Liver (tissue), 9 donors: ENCODE data around the gene NIT2. TPM values are rescaled to one million over a fixed set of nuclear protein-coding genes. Genes with fewer than 3 reads are reported as not detected.

ENCODE experiments used
- DNase-seq: peaks from one replicate; pipeline ENCODE4 v3.0.0-alpha.2; 2017; ENCODE audit warnings: low spot score
- H3K27ac ChIP-seq, 2 donors: one replicate each; pipeline ENCODE4 v1.7.0; 2013; ENCODE audit warnings: inconsistent platforms in 2 of 2, low read length in 2 of 2, control low read depth in 1 of 2, low read depth in 1 of 2, mild to moderate bottlenecking in 1 of 2
- H3K27me3 ChIP-seq, 4 donors: one replicate each; pipeline versions ENCODE4 v1.6.1 to v1.7.0; 2013; ENCODE audit warnings: low read length in 3 of 4, inconsistent platforms in 1 of 4, mild to moderate bottlenecking in 1 of 4, moderate library complexity in 1 of 4; ENCODE audit not compliant: control insufficient read depth in 4 of 4, insufficient read depth in 4 of 4
- H3K36me3 ChIP-seq, 4 donors: one replicate each; pipeline versions ENCODE4 v1.6.1 to v1.7.0; 2013; ENCODE audit warnings: low read length in 3 of 4, mild to moderate bottlenecking in 3 of 4, low read depth in 1 of 4, moderate library complexity in 1 of 4; ENCODE audit not compliant: control insufficient read depth in 4 of 4, insufficient read depth in 3 of 4
- H3K4me1 ChIP-seq, 4 donors: one replicate each; pipeline versions ENCODE4 v1.6.1 to v1.7.0; 2013; ENCODE audit warnings: low read length in 3 of 4, mild to moderate bottlenecking in 3 of 4, moderate library complexity in 1 of 4; ENCODE audit not compliant: control insufficient read depth in 4 of 4, insufficient read depth in 4 of 4
- H3K4me3 ChIP-seq, 3 donors: one replicate each; pipeline versions ENCODE4 v1.6.1 to v1.7.0; 2013; ENCODE audit warnings: low read length in 3 of 3, control low read depth in 1 of 3, low read depth in 1 of 3, mild to moderate bottlenecking in 1 of 3
- H3K9ac ChIP-seq, 2 donors: one replicate each; pipeline ENCODE4 v1.7.0; 2013; ENCODE audit warnings: low read length in 2 of 2, mild to moderate bottlenecking in 2 of 2, moderate library complexity in 2 of 2, control low read depth in 1 of 2, low read depth in 1 of 2
- H3K9me3 ChIP-seq, 4 donors: one replicate each; pipeline versions ENCODE4 v1.6.1 to v1.7.0; 2013; ENCODE audit warnings: low read length in 3 of 4; ENCODE audit not compliant: control insufficient read depth in 4 of 4
- EGR1 ChIP-seq, 2 donors: IDR thresholded peaks; 2 replicates each; pipeline ENCODE4 v1.6.1; 2016 to 2018; ENCODE audit warnings: antibody characterized with exemption in 2 of 2, low read depth in 2 of 2
- FOXA1 ChIP-seq: IDR thresholded peaks from 2 replicates; pipeline ENCODE4 v1.6.1; 2016; ENCODE audit warnings: antibody characterized with exemption
- FOXA2 ChIP-seq: IDR thresholded peaks from 2 replicates; pipeline ENCODE4 v1.6.1; 2016; ENCODE audit warnings: antibody characterized with exemption
- GABPA ChIP-seq, 2 donors: IDR thresholded peaks in 1 of 2; conservative IDR thresholded peaks in 1 of 2; 2 replicates each; pipeline ENCODE4 v1.6.1; 2016; ENCODE audit warnings: antibody characterized with exemption in 2 of 2, mild to moderate bottlenecking in 1 of 2, moderate library complexity in 1 of 2
- HNF4A ChIP-seq, 2 donors: conservative IDR thresholded peaks; 2 replicates each; pipeline ENCODE4 v1.6.1; 2016; ENCODE audit warnings: antibody characterized with exemption in 2 of 2, mild to moderate bottlenecking in 2 of 2
- HNF4G ChIP-seq: IDR thresholded peaks from 2 replicates; pipeline ENCODE4 v1.6.1; 2016; ENCODE audit warnings: antibody characterized with exemption
- JUND ChIP-seq, 2 donors: IDR thresholded peaks; 2 replicates each; pipeline ENCODE4 v1.6.1; 2016; ENCODE audit warnings: antibody characterized with exemption in 2 of 2
- NR2F2 ChIP-seq: IDR thresholded peaks from 2 replicates; pipeline ENCODE4 v1.6.1; 2016; ENCODE audit warnings: antibody characterized with exemption
- RAD21 ChIP-seq, 2 donors: IDR thresholded peaks; 2 replicates each; pipeline ENCODE4 v1.6.1; 2016; ENCODE audit warnings: antibody characterized with exemption in 2 of 2, mild to moderate bottlenecking in 2 of 2
- RXRA ChIP-seq, 2 donors: IDR thresholded peaks; 2 replicates each; pipeline ENCODE4 v1.6.1; 2017 to 2018; ENCODE audit warnings: antibody characterized with exemption in 2 of 2, mild to moderate bottlenecking in 1 of 2
- SP1 ChIP-seq: IDR thresholded peaks from 2 replicates; pipeline ENCODE4 v1.6.1; 2018; ENCODE audit warnings: antibody characterized with exemption, mild to moderate bottlenecking
- TAF1 ChIP-seq: conservative IDR thresholded peaks from 2 replicates; pipeline ENCODE4 v1.6.1; 2016; ENCODE audit warnings: antibody characterized with exemption, mild to moderate bottlenecking
- YY1 ChIP-seq: IDR thresholded peaks from 2 replicates; pipeline ENCODE4 v1.6.1; 2016; ENCODE audit warnings: antibody characterized with exemption, mild to moderate bottlenecking
- WGBS: extraction: QIAGEN DNeasy Blood & Tissue Kit; methylation state at CpG from one replicate; pipeline ENCODE4 v1.1.7; 2013; 5-methylcytosine and 5-hydroxymethylcytosine counted together
- polyA plus RNA-seq, 2 donors: library from polyadenylated mRNA; stranded (reverse) in 1 of 2; unstranded in 1 of 2; fragments of 200-250 nt in 1 of 2; fragments of >200 nt in 1 of 2; fragmentation: Nextera tagmentation in 1 of 2; extraction: Ambion mirVana in 1 of 2; gene quantifications; one replicate each; pipeline versions ENCODE4 v1.2.1 to v1.2.3, GENCODE V29; 2013 to 2015
- total RNA-seq, 2 donors: library from RNA; depleted of rRNA; stranded (reverse); fragments of >200 nt; gene quantifications; one replicate each; pipeline ENCODE4 v1.2.3, GENCODE V29; 2014
- TF ChIP-seq, protein P1 (sequence below): IDR thresholded peaks from 2 replicates; pipeline ENCODE4 v1.6.1; 2016; ENCODE audit warnings: antibody characterized with exemption
- TF ChIP-seq, protein P2 (sequence below): fragments of 150-350 bp; IDR thresholded peaks from 2 replicates; pipeline ENCODE4 v1.5.1; 2017; ENCODE audit warnings: improper control_type of control experiment, low read depth, low read length; ENCODE audit not compliant: missing input control
- TF ChIP-seq, protein P3 (sequence below): IDR thresholded peaks from 2 replicates; pipeline ENCODE4 v1.6.1; 2016; ENCODE audit warnings: antibody characterized with exemption
- TF ChIP-seq, protein P4 (sequence below): IDR thresholded peaks from 2 replicates; pipeline ENCODE4 v1.6.1; 2016; ENCODE audit warnings: antibody characterized with exemption
- TF ChIP-seq, protein P5 (sequence below): IDR thresholded peaks from 2 replicates; pipeline ENCODE4 v1.6.1; 2016; ENCODE audit warnings: antibody characterized with exemption, mild to moderate bottlenecking
- donor health status: healthy.
- donor health status: healthy.
- donor health status: healthy.
- donor health status: healthy.
- donor health status: healthy.

The NIT2 gene
- total and polyA plus RNA-seq, 4 donors = 32.4 to 243 (median 55.3) TPM

DNA sequence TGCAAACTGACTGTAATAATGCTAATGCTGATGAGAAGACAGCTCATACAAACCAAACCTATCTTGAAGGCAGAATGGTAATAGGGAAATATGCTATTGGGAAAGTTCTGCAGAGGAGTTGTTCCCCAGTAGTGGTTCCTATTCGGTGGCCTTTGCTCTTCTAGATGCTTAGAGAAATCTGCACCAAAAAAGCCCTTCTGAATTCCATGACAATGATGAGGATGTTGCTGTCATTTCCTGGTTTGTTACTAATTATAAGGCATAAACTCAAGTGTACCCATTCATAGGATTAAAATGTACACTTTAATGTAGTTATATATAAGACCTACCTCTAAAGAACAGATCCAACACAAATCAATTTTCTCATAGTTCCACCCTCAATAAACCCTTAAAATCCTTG lies 36.2 kb downstream of the NIT2 start:
- Histone ChIP-seq H3K4me1 (peaks cover 2 to 20% (median 10%) of the 10 kb centered on the region in 4 donors), H3K27ac (no peak overlapping the region), H3K27me3 (no peaks in the 10 kb centered on the region), H3K36me3 (peaks cover 10 to 31% (median 22%) of the 10 kb centered on the region in 4 donors), H3K9me3 (no peaks in the 10 kb centered on the region), H3K4me3 (no peak overlapping the region), H3K9ac (no peak overlapping the region)
- 100% methylated on average over 1 of the region's 1 CpG for WGBS
- DNase-seq = no peak
- TF ChIP-seq, protein P1, sequence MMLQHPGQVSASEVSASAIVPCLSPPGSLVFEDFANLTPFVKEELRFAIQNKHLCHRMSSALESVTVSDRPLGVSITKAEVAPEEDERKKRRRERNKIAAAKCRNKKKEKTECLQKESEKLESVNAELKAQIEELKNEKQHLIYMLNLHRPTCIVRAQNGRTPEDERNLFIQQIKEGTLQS = no peak
- no peak for TF ChIP-seq NR2F2

DNA sequence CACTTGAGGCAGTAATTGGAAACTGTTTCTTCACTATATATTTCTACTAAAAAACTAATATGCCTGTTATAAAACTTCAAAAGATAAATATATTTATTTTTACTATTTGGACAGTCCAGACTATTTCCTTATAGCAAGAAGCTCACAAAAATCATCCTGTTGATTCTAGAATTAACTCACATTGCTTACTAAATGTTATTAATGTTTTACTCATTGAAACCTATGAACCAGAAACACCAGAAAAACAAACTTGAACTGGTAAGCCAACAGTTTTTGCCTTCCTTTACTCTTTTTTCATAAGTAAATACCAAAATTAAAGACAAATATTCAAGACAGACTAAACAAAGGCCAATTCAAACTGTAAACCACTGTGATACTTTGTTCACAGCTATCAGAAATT lies 40.0 kb downstream of the NIT2 start:
- Histone ChIP-seq H3K9me3 (no peaks in the 10 kb centered on the region), H3K36me3 (peaks cover 10 to 34% (median 23%) of the 10 kb centered on the region in 4 donors), H3K27ac (peak overlapping the region in 1 of 2 donors; percentile 42), H3K9ac (peak overlapping the region in 1 of 2 donors; percentile 13), H3K4me3 (no peak overlapping the region), H3K27me3 (no peaks in the 10 kb centered on the region), H3K4me1 (peaks cover 2 to 14% (median 9%) of the 10 kb centered on the region in 4 donors)
- no peak for DNase-seq
- TF ChIP-seq NR2F2 = no peak
- TF ChIP-seq, protein P2, sequence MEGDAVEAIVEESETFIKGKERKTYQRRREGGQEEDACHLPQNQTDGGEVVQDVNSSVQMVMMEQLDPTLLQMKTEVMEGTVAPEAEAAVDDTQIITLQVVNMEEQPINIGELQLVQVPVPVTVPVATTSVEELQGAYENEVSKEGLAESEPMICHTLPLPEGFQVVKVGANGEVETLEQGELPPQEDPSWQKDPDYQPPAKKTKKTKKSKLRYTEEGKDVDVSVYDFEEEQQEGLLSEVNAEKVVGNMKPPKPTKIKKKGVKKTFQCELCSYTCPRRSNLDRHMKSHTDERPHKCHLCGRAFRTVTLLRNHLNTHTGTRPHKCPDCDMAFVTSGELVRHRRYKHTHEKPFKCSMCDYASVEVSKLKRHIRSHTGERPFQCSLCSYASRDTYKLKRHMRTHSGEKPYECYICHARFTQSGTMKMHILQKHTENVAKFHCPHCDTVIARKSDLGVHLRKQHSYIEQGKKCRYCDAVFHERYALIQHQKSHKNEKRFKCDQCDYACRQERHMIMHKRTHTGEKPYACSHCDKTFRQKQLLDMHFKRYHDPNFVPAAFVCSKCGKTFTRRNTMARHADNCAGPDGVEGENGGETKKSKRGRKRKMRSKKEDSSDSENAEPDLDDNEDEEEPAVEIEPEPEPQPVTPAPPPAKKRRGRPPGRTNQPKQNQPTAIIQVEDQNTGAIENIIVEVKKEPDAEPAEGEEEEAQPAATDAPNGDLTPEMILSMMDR = no peak
- no peak for TF ChIP-seq SP1
- TF ChIP-seq, protein P3, sequence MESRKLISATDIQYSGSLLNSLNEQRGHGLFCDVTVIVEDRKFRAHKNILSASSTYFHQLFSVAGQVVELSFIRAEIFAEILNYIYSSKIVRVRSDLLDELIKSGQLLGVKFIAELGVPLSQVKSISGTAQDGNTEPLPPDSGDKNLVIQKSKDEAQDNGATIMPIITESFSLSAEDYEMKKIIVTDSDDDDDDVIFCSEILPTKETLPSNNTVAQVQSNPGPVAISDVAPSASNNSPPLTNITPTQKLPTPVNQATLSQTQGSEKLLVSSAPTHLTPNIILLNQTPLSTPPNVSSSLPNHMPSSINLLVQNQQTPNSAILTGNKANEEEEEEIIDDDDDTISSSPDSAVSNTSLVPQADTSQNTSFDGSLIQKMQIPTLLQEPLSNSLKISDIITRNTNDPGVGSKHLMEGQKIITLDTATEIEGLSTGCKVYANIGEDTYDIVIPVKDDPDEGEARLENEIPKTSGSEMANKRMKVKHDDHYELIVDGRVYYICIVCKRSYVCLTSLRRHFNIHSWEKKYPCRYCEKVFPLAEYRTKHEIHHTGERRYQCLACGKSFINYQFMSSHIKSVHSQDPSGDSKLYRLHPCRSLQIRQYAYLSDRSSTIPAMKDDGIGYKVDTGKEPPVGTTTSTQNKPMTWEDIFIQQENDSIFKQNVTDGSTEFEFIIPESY = no peak
- TF ChIP-seq GABPA (IDR thresholded peaks at IDR 0.05 in 1 of 2, conservative IDR thresholded peaks at IDR 0.05 in 1 of 2) = no peak
- TF ChIP-seq, protein P4, sequence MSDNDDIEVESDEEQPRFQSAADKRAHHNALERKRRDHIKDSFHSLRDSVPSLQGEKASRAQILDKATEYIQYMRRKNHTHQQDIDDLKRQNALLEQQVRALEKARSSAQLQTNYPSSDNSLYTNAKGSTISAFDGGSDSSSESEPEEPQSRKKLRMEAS = no peak
- no peak for TF ChIP-seq YY1
- no peak for TF ChIP-seq FOXA1
- no peak for TF ChIP-seq HNF4A (conservative IDR thresholded peaks at IDR 0.05)
- TF ChIP-seq JUND (IDR thresholded peaks at IDR 0.05) = no peak
- TF ChIP-seq TAF1 = no peak
- TF ChIP-seq, protein P1 = no peak
- no peak for TF ChIP-seq RAD21 (IDR thresholded peaks at IDR 0.05)
- TF ChIP-seq FOXA2 = no peak
- TF ChIP-seq HNF4G = no peak
- TF ChIP-seq EGR1 (IDR thresholded peaks at IDR 0.05; ENCODE audit: low read depth in 2 of 2) = no peak
- TF ChIP-seq, protein P5, sequence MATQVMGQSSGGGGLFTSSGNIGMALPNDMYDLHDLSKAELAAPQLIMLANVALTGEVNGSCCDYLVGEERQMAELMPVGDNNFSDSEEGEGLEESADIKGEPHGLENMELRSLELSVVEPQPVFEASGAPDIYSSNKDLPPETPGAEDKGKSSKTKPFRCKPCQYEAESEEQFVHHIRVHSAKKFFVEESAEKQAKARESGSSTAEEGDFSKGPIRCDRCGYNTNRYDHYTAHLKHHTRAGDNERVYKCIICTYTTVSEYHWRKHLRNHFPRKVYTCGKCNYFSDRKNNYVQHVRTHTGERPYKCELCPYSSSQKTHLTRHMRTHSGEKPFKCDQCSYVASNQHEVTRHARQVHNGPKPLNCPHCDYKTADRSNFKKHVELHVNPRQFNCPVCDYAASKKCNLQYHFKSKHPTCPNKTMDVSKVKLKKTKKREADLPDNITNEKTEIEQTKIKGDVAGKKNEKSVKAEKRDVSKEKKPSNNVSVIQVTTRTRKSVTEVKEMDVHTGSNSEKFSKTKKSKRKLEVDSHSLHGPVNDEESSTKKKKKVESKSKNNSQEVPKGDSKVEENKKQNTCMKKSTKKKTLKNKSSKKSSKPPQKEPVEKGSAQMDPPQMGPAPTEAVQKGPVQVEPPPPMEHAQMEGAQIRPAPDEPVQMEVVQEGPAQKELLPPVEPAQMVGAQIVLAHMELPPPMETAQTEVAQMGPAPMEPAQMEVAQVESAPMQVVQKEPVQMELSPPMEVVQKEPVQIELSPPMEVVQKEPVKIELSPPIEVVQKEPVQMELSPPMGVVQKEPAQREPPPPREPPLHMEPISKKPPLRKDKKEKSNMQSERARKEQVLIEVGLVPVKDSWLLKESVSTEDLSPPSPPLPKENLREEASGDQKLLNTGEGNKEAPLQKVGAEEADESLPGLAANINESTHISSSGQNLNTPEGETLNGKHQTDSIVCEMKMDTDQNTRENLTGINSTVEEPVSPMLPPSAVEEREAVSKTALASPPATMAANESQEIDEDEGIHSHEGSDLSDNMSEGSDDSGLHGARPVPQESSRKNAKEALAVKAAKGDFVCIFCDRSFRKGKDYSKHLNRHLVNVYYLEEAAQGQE = no peak
- TF ChIP-seq RXRA (IDR thresholded peaks at IDR 0.05) = no peak
